HT1080 (cell line): Measurements from ENCODE around the gene ASAP2. TPM values are rescaled to one million over a fixed set of nuclear protein-coding genes. Genes with fewer than 3 reads are reported as not detected.
"Not testable (repeated sequence)": the region's sequence is repeated elsewhere in the genome, so short reads cannot be mapped to it uniquely, and the experiment has no call there.

Experiments
- DNase-seq: peaks from one replicate; pipeline ENCODE4 v3.0.0-alpha.2; 2015; ENCODE audit warnings: low read depth
- total RNA-seq: library from RNA; depleted of rRNA; stranded (reverse); fragments of >200 nt; shearing (Covaris generic); gene quantifications from 2 replicates; pipeline ENCODE4 v1.2.3, GENCODE V29; 2014

Gene ASAP2
- total RNA-seq, 1 experiment from 2014 or later: 24.0 TPM

- no peak for DNase-seq
Measured at GRCh38 chr2:9375857-9376428, 169.3 kb downstream of the ASAP2 start.

- peak; percentile 26 for DNase-seq
Measured at GRCh38 chr2:9377461-9378097, 171.0 kb downstream of the ASAP2 start.

- DNase-seq: peak; percentile 86
Measured at GRCh38 chr2:9378433-9379390, 172.1 kb downstream of the ASAP2 start.

GRCh38 chr2:9379391-9379755, 172.8 kb downstream of the ASAP2 start:
- DNase-seq: no peak

- peak; percentile 93 for DNase-seq
Measured at GRCh38 chr2:9380702-9381628, 174.4 kb downstream of the ASAP2 start.

GRCh38 chr2:9382604-9383235, 176.1 kb downstream of the ASAP2 start:
- peak; percentile 47 for DNase-seq

- no peak for DNase-seq
Measured at GRCh38 chr2:9384521-9384920, 177.9 kb downstream of the ASAP2 start.

- no peak for DNase-seq
Measured at GRCh38 chr2:9385841-9386240, 179.2 kb downstream of the ASAP2 start.

GRCh38 chr2:9388199-9388681, 181.6 kb downstream of the ASAP2 start:
- no peak for DNase-seq

- no peak for DNase-seq
Measured at GRCh38 chr2:9388950-9389911, 182.6 kb downstream of the ASAP2 start.

GRCh38 chr2:9390151-9390850, 183.7 kb downstream of the ASAP2 start:
- no peak for DNase-seq

- no peak for DNase-seq
Measured at GRCh38 chr2:9390991-9391390, 184.4 kb downstream of the ASAP2 start.

GRCh38 chr2:9391961-9392720, 185.5 kb downstream of the ASAP2 start:
- DNase-seq: no peak

- DNase-seq: no peak
Measured at GRCh38 chr2:9392898-9393765, 186.5 kb downstream of the ASAP2 start.

GRCh38 chr2:9394816-9395215, 188.2 kb downstream of the ASAP2 start:
- no peak for DNase-seq

GRCh38 chr2:9397201-9397600, 190.6 kb downstream of the ASAP2 start:
- DNase-seq: no peak

- DNase-seq: not testable (repeated sequence)
Measured at GRCh38 chr2:9398251-9398650, 191.6 kb downstream of the ASAP2 start.
